OCI-LY1 (cell line): ENCODE data around the gene TGFBR2.
A peak's percentile ranks its signal among the peaks of the same experiment; 100 is the strongest.

Experiments used
- H2AFZ ChIP-seq: fragments of 200-600 bp; sonication (generic), shearing (Covaris generic); 2 replicates; pipeline ENCODE4 v1.6.0; 2014; ENCODE audit warnings: antibody characterized with exemption, mild to moderate bottlenecking, low read length
- H3F3A ChIP-seq: fragments of 200-600 bp; sonication (generic), shearing (Covaris generic); 2 replicates; pipeline ENCODE4 v1.6.0; 2014; ENCODE audit warnings: mild to moderate bottlenecking, antibody characterized with exemption, low read length, moderate library complexity; ENCODE audit not compliant: insufficient read depth
- H3K27ac ChIP-seq: fragments of 200-600 bp; sonication (generic); 2 replicates; pipeline ENCODE4 v1.5.1; 2014; ENCODE audit warnings: low read length, mixed run types, mild to moderate bottlenecking, low read depth; ENCODE audit not compliant: poor library complexity, severe bottlenecking
- H3K27me3 ChIP-seq: fragments of 200-600 bp; sonication (generic); 2 replicates; pipeline ENCODE4 v1.6.0; 2014; ENCODE audit warnings: antibody characterized with exemption, mild to moderate bottlenecking, low read length, moderate library complexity; ENCODE audit not compliant: insufficient read depth
- H3K36me3 ChIP-seq: fragments of 200-600 bp; sonication (generic); 2 replicates; pipeline ENCODE4 v1.6.1; 2014; ENCODE audit warnings: mild to moderate bottlenecking, antibody characterized with exemption, low read length, moderate library complexity, mixed read lengths; ENCODE audit not compliant: insufficient read depth
- H3K4me1 ChIP-seq: fragments of 200-600 bp; sonication (generic); 2 replicates; pipeline ENCODE4 v1.5.1; 2014; ENCODE audit warnings: mild to moderate bottlenecking, low read length, moderate library complexity; ENCODE audit not compliant: insufficient read depth, severe bottlenecking
- H3K4me2 ChIP-seq: fragments of 200-600 bp; sonication (generic), shearing (Covaris generic); 2 replicates; pipeline ENCODE4 v1.6.1; 2014; ENCODE audit warnings: low read length
- H3K4me3 ChIP-seq: fragments of 200-600 bp; sonication (generic); 2 replicates; pipeline ENCODE4 v1.5.1; 2014; ENCODE audit warnings: low read length, low read depth, mild to moderate bottlenecking, mixed read lengths; ENCODE audit not compliant: poor library complexity, severe bottlenecking
- H3K79me2 ChIP-seq: fragments of 200-600 bp; shearing (Covaris generic); 2 replicates; pipeline ENCODE4 v1.6.1; 2016; ENCODE audit warnings: mixed run types, low read length, mixed read lengths; ENCODE audit not compliant: insufficient read depth
- H3K9ac ChIP-seq: fragments of 200-600 bp; sonication (generic), shearing (Covaris generic); 2 replicates; pipeline ENCODE4 v1.6.1; 2014; ENCODE audit warnings: mild to moderate bottlenecking, low read length, mixed read lengths
- H3K9me2 ChIP-seq: fragments of 200-600 bp; sonication (generic), shearing (Covaris generic); 2 replicates; pipeline ENCODE4 v1.6.1; 2014; ENCODE audit warnings: low read depth, mild to moderate bottlenecking, low read length, mixed read lengths
- H3K9me3 ChIP-seq: fragments of 200-600 bp; shearing (Covaris generic); 2 replicates; pipeline ENCODE4 v1.6.1; 2014; ENCODE audit warnings: low read length, mixed read lengths
- H4K20me1 ChIP-seq: fragments of 200-600 bp; sonication (generic), shearing (Covaris generic); 2 replicates; pipeline ENCODE4 v1.6.0; 2016; ENCODE audit warnings: mild to moderate bottlenecking, low read length; ENCODE audit not compliant: insufficient read depth
- CTCF ChIP-seq: fragments of 200-600 bp; sonication (generic), shearing (Covaris generic); IDR thresholded peaks from 2 replicates; pipeline ENCODE4 v1.5.1; 2017; ENCODE audit warnings: mild to moderate bottlenecking, antibody characterized with exemption, low read length, moderate library complexity, mixed read lengths
- EZH2 ChIP-seq: fragments of 200-600 bp; sonication (generic), shearing (Covaris generic); IDR thresholded peaks from 2 replicates; pipeline ENCODE4 v1.8.0; 2017; ENCODE audit warnings: borderline replicate concordance, mixed run types, mild to moderate bottlenecking, antibody characterized with exemption, low read length, moderate library complexity, mixed read lengths

Gene TGFBR2

GRCh38 chr3:30617653-30618052, 11.3 kb downstream of the TGFBR2 start:
- H3K9me3 ChIP-seq = no peaks in the 10 kb centered on the region
- no peak overlapping the region for H3K9ac ChIP-seq
- H3K27me3 ChIP-seq = no peaks in the 10 kb centered on the region
- peaks cover 22% of the 10 kb centered on the region for H3K36me3 ChIP-seq
- no peaks in the 10 kb centered on the region for H3F3A ChIP-seq
- peaks cover 96% of the 10 kb centered on the region for H3K4me1 ChIP-seq
- peaks cover 96% of the 10 kb centered on the region for H3K79me2 ChIP-seq
- no peaks in the 10 kb centered on the region for H4K20me1 ChIP-seq
- no peak for TF ChIP-seq CTCF
- TF ChIP-seq EZH2 = no peak
- 0 out of 2 replicates have a peak overlapping the region, but pooled peaks have one; percentile 3 for H3K4me2 ChIP-seq
- H2AFZ ChIP-seq = no peak overlapping the region
- no peak overlapping the region for H3K4me3 ChIP-seq
- peak overlapping the region; percentile 18 for H3K27ac ChIP-seq
- no peaks in the 10 kb centered on the region for H3K9me2 ChIP-seq

- no peak overlapping the region for H2AFZ ChIP-seq
- H3F3A ChIP-seq = no peaks in the 10 kb centered on the region
- no peak overlapping the region for H3K4me2 ChIP-seq
- peaks cover 96% of the 10 kb centered on the region for H3K79me2 ChIP-seq
- peaks cover 30% of the 10 kb centered on the region for H3K36me3 ChIP-seq
- peaks cover 90% of the 10 kb centered on the region for H3K4me1 ChIP-seq
- no peaks in the 10 kb centered on the region for H3K9me2 ChIP-seq
- no peak overlapping the region for H3K9ac ChIP-seq
- H3K27ac ChIP-seq = no peak overlapping the region
- H3K4me3 ChIP-seq = no peak overlapping the region
- no peaks in the 10 kb centered on the region for H3K27me3 ChIP-seq
- H4K20me1 ChIP-seq = no peaks in the 10 kb centered on the region
- TF ChIP-seq CTCF (no peak), EZH2 (no peak)
- no peaks in the 10 kb centered on the region for H3K9me3 ChIP-seq
Observed at GRCh38 chr3:30618526-30618925, 12.1 kb downstream of the TGFBR2 start.

GRCh38 chr3:30619318-30619717, 12.9 kb downstream of the TGFBR2 start:
- Histone ChIP-seq H3K36me3 (peaks cover 37% of the 10 kb centered on the region), H2AFZ (no peak overlapping the region), H3K27ac (no peak overlapping the region), H4K20me1 (no peaks in the 10 kb centered on the region), H3K4me1 (peaks cover 82% of the 10 kb centered on the region), H3K4me3 (no peak overlapping the region), H3K27me3 (no peaks in the 10 kb centered on the region), H3F3A (no peaks in the 10 kb centered on the region), H3K4me2 (no peak overlapping the region), H3K79me2 (peaks cover 90% of the 10 kb centered on the region), H3K9ac (no peak overlapping the region), H3K9me3 (no peaks in the 10 kb centered on the region), H3K9me2 (no peaks in the 10 kb centered on the region)
- TF ChIP-seq CTCF (no peak), EZH2 (no peak)
